ENCODE data around the gene MALL. TPM values are rescaled to one million over a fixed set of nuclear protein-coding genes. Genes with fewer than 3 reads are reported as not detected.

Gene MALL
- total and polyA plus RNA-seq, 2 experiments from 2014 or later: 5.9 to 9.3 TPM

- TF ChIP-seq CTCF (conservative IDR thresholded peaks at IDR 0.05; ENCODE audit: low read depth in 2 of 2): no peak
- no peak for TF ChIP-seq ZNF114 (CRISPR knock-in tag; IDR thresholded peaks at IDR 0.05)
These were observed 28.4 kb upstream of the MALL start (continued) for GRCh38 chr2:110143982-110144381.

GRCh38 chr2:110140401-110140800 lies 24.8 kb upstream of the MALL start:
- Histone ChIP-seq H3K36me3 (ENCODE audit: insufficient read depth) (no peaks in the 10 kb centered on the region), H3K4me3 (no peak overlapping the region), H3K4me2 (no peak overlapping the region), H3K79me2 (replicated peaks; ENCODE audit: insufficient read depth) (no peaks in the 10 kb centered on the region), H4K20me1 (replicated peaks; ENCODE audit: insufficient read depth) (no peaks in the 10 kb centered on the region), H2AFZ (no peak overlapping the region), H3K9me2 (ENCODE audit: insufficient read depth) (no peaks in the 10 kb centered on the region), H3K27ac (ENCODE audit: low read depth) (no peak overlapping the region), H3K4me1 (ENCODE audit: insufficient read depth) (no peaks in the 10 kb centered on the region), H3F3A (replicated peaks; ENCODE audit: low read depth) (no peaks in the 10 kb centered on the region), H3K27me3 (ENCODE audit: insufficient read depth) (no peaks in the 10 kb centered on the region)
- Mint-ChIP-seq H3K9me3 (no peaks in the 10 kb centered on the region), H3K4me3 (no peak overlapping the region), H3K27me3 (ENCODE audit: insufficient read depth, low read depth, poor library complexity) (no peaks in the 10 kb centered on the region), H3K4me1 (no peaks in the 10 kb centered on the region), H3K36me3 (ENCODE audit: low read depth) (no peaks in the 10 kb centered on the region), H3K27ac (no peak overlapping the region)
- no peak for TF ChIP-seq ZNF331 (CRISPR knock-in tag; IDR thresholded peaks at IDR 0.05; ENCODE audit: low read depth)
- no peak for TF ChIP-seq ZNF462 (CRISPR knock-in tag; IDR thresholded peaks at IDR 0.05)
- no peak for TF ChIP-seq NANOG (IDR thresholded peaks at IDR 0.05; ENCODE audit: borderline replicate concordance)
- no peak for TF ChIP-seq JUNB (IDR thresholded peaks at IDR 0.05; ENCODE audit: unreplicated experiment)
- TF ChIP-seq ZNF114 (CRISPR knock-in tag; IDR thresholded peaks at IDR 0.05): no peak
- no peak for TF ChIP-seq EZH2 (IDR thresholded peaks at IDR 0.05; ENCODE audit: low read depth, unreplicated experiment)
- no peak for TF ChIP-seq ETS1 (IDR thresholded peaks at IDR 0.05)
- no peak for TF ChIP-seq EZH2phosphoT487 (IDR thresholded peaks at IDR 0.05; ENCODE audit: unreplicated experiment)
- ATAC-seq (no peak), DNase-seq (ENCODE audit: low spot score) (no peak)

Data from GM23338 (cell line).